RWPE1 (cell line): ENCODE data around the gene JDP2.

Experiments
- CTCF ChIA-PET: fragments of 350-600 bp; sonication (Branson Sonifier 250); formaldehyde crosslinking; extraction: SDS; loops from one replicate; lab custom pipeline; 2021; lab: Yijun Ruan, JAX
- POLR2A ChIA-PET: fragments of 400-600 bp; formaldehyde crosslinking; extraction: SDS; loops from one replicate; lab custom pipeline; 2020; ENCODE audit warnings: antibody characterized with exemption; ENCODE audit not compliant: low non-redundant PET; lab: Yijun Ruan, JAX
- DNase-seq: peaks from one replicate; pipeline ENCODE4 v3.0.0; 2012; ENCODE audit warnings: low spot score
- H3K27ac ChIP-seq: fragments of 450-650 bp; 2 replicates; pipeline ENCODE4 v1.5.1; 2017
- CTCF ChIP-seq: fragments of 450-650 bp; conservative IDR thresholded peaks from 2 replicates; pipeline ENCODE4 v1.5.1; 2017; ENCODE audit warnings: low read depth, mild to moderate bottlenecking

Gene JDP2

GRCh38 chr14:75514673-75515628 lies 87.1 kb downstream of the JDP2 start:
- POLR2A ChIA-PET, result no interaction called here
- H3K27ac ChIP-seq, result no peak overlapping the region
- CTCF ChIA-PET, result no interaction called here
- DNase-seq, result no peak
- no peak for TF ChIP-seq CTCF

- ChIA-PET POLR2A (no interaction called here), CTCF (no interaction called here)
- H3K27ac ChIP-seq, result no peak overlapping the region
- TF ChIP-seq CTCF, result no peak
- DNase-seq, result no peak
These were observed 87.8 kb downstream of the JDP2 start for GRCh38 chr14:75515629-75515996.

GRCh38 chr14:75518625-75519024 lies 90.8 kb downstream of the JDP2 start:
- TF ChIP-seq CTCF, result no peak
- no peak for DNase-seq
- no peak overlapping the region for H3K27ac ChIP-seq
- ChIA-PET CTCF (no interaction called here), POLR2A (no interaction called here)

GRCh38 chr14:75519394-75519793 lies 91.6 kb downstream of the JDP2 start:
- no peak for TF ChIP-seq CTCF
- DNase-seq, result no peak
- ChIA-PET POLR2A (no interaction called here), CTCF (no interaction called here)
- H3K27ac ChIP-seq, result no peak overlapping the region

- no peak for TF ChIP-seq CTCF
- no peak overlapping the region for H3K27ac ChIP-seq
- ChIA-PET POLR2A (no interaction called here), CTCF (no interaction called here)
- DNase-seq, result no peak
These were observed 92.3 kb downstream of the JDP2 start for GRCh38 chr14:75519826-75520728.

GRCh38 chr14:75520852-75521251 lies 93.0 kb downstream of the JDP2 start:
- DNase-seq, result no peak
- TF ChIP-seq CTCF, result no peak
- no peak overlapping the region for H3K27ac ChIP-seq
- CTCF ChIA-PET, result interaction anchor here (0.6 kb wide), 1 partner anchor 25 kb away, joined by 4 read pairs; no protein-coding TSS in a partner anchor
- POLR2A ChIA-PET, result no interaction called here
